ENCODE results near the gene CAPZB. TPM values are rescaled to one million over a fixed set of nuclear protein-coding genes. Genes with fewer than 3 reads are reported as not detected.

CAPZB gene
- total RNA-seq, 1 experiment from 2014 or later: 198 TPM

DNA sequence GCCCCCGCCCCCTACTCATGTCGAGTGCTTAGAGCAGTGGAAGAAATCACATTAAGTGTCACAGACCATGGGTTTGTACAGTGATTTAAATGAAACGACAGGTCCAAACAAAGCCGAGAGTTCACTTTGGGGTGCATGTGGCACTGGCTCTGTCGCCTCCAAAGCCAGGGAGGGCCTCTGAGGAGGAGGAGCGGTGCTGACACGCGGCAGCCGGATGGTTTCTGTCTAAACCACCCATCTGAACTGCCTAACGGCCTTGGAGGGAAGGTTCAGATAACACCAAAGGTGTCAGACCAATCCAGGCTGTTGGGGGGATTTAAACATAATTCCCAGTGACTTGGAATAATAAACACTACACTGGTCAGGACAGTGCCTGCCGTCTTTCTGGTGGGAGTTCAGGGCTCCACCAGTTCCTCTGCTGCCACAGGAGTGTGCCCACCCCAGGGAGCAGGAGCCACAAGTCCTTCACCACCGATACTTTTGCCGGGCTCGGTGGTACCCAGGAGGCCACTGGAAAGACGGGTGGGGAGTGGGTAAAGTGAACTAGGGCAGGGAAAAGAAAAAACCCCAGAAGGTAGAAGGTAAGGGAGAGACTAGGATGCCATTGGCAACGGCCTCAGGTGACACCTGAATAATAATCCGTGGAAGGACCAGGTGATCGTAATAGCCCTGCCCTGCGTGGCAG, 95.0 kb downstream of the CAPZB start:
- CTCF ChIA-PET: no interaction called here
- TF ChIP-seq, protein P1, sequence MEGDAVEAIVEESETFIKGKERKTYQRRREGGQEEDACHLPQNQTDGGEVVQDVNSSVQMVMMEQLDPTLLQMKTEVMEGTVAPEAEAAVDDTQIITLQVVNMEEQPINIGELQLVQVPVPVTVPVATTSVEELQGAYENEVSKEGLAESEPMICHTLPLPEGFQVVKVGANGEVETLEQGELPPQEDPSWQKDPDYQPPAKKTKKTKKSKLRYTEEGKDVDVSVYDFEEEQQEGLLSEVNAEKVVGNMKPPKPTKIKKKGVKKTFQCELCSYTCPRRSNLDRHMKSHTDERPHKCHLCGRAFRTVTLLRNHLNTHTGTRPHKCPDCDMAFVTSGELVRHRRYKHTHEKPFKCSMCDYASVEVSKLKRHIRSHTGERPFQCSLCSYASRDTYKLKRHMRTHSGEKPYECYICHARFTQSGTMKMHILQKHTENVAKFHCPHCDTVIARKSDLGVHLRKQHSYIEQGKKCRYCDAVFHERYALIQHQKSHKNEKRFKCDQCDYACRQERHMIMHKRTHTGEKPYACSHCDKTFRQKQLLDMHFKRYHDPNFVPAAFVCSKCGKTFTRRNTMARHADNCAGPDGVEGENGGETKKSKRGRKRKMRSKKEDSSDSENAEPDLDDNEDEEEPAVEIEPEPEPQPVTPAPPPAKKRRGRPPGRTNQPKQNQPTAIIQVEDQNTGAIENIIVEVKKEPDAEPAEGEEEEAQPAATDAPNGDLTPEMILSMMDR (IDR thresholded peaks at IDR 0.05; ENCODE audit: unreplicated experiment): no peak
- intact Hi-C loops (cut with micrococcal nuclease; ENCODE audit: unreplicated experiment): loop anchor here (10.0 kb wide), 1 partner anchor 194 kb away; no protein-coding TSS in a partner anchor
- Mint-ChIP-seq H3K9me3 (ENCODE audit: low read depth, unreplicated experiment) (no peaks in the 10 kb centered on the region), H3K4me3 (ENCODE audit: low read depth, unreplicated experiment) (no peak overlapping the region), H3K27ac (ENCODE audit: unreplicated experiment) (no peak overlapping the region), H3K27me3 (ENCODE audit: unreplicated experiment) (no peaks in the 10 kb centered on the region), H3K4me1 (ENCODE audit: low read depth, unreplicated experiment) (peaks cover 26% of the 10 kb centered on the region), H3K36me3 (ENCODE audit: insufficient read depth, unreplicated experiment) (peaks cover 16% of the 10 kb centered on the region)
- no peak for DNase-seq
- BruUV-seq (replicated peaks): no TSS peak

DNA sequence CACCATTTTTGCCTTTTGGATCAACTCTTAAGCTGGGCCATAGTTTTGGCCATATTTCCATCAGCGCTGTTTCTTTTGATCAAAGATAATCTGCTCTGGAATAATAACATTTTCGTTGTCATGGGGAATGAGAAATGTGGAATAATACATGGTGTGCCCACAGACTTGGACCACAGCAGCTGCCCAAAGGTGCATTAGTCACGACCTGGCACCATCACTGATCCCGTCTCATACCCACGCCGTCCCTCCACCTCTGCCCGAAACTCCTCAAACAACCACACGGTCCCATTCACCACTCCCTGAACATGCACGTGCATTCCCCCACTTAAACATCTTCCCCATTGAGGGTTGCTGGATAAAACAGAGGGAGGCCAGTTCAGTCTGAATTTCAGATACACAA, 96.4 kb downstream of the CAPZB start:
- intact Hi-C loops (cut with micrococcal nuclease; ENCODE audit: unreplicated experiment): no loop called here
- H3K4me3 Mint-ChIP-seq (ENCODE audit: low read depth, unreplicated experiment): no peak overlapping the region
- no peaks in the 10 kb centered on the region for H3K9me3 Mint-ChIP-seq (ENCODE audit: low read depth, unreplicated experiment)
- CTCF ChIA-PET: no interaction called here
- no peak for DNase-seq
- H3K27ac Mint-ChIP-seq (ENCODE audit: unreplicated experiment): no peak overlapping the region
- H3K4me1 Mint-ChIP-seq (ENCODE audit: low read depth, unreplicated experiment): peaks cover 33% of the 10 kb centered on the region
- peaks cover 26% of the 10 kb centered on the region for H3K36me3 Mint-ChIP-seq (ENCODE audit: insufficient read depth, unreplicated experiment)
- BruUV-seq (replicated peaks): no TSS peak
- TF ChIP-seq, protein P1 (IDR thresholded peaks at IDR 0.05; ENCODE audit: unreplicated experiment): no peak
- no peaks in the 10 kb centered on the region for H3K27me3 Mint-ChIP-seq (ENCODE audit: unreplicated experiment)

DNA sequence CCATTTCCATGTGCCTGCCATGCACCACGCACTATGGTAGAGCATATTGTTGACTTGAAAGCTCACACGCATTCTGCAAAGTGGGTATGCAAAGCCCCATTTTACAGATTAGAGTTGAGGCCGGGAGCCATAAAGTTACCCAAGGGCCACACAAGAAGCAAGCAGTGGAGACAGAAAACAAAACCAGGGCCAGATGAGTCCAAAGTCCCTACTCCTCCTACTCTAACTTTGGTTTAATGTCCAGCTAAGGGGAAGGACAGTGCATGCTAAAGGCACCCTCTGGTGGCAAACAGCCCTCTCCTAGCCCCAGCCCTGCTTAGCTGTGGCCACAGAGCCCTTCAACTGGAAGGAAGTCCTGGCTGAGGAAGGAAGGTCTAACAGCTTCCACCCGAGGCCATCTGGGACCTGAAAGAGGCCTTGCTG, 98.3 kb downstream of the CAPZB start:
- H3K27ac Mint-ChIP-seq (ENCODE audit: unreplicated experiment): no peak overlapping the region
- H3K4me3 Mint-ChIP-seq (ENCODE audit: low read depth, unreplicated experiment): no peak overlapping the region
- peaks cover 30% of the 10 kb centered on the region for H3K36me3 Mint-ChIP-seq (ENCODE audit: insufficient read depth, unreplicated experiment)
- TF ChIP-seq, protein P1 (IDR thresholded peaks at IDR 0.05; ENCODE audit: unreplicated experiment): no peak
- H3K27me3 Mint-ChIP-seq (ENCODE audit: unreplicated experiment): no peaks in the 10 kb centered on the region
- BruUV-seq (replicated peaks): no TSS peak
- no peak for DNase-seq
- H3K4me1 Mint-ChIP-seq (ENCODE audit: low read depth, unreplicated experiment): peaks cover 31% of the 10 kb centered on the region
- CTCF ChIA-PET: no interaction called here
- intact Hi-C loops (cut with micrococcal nuclease; ENCODE audit: unreplicated experiment): no loop called here
- no peaks in the 10 kb centered on the region for H3K9me3 Mint-ChIP-seq (ENCODE audit: low read depth, unreplicated experiment)

DNA sequence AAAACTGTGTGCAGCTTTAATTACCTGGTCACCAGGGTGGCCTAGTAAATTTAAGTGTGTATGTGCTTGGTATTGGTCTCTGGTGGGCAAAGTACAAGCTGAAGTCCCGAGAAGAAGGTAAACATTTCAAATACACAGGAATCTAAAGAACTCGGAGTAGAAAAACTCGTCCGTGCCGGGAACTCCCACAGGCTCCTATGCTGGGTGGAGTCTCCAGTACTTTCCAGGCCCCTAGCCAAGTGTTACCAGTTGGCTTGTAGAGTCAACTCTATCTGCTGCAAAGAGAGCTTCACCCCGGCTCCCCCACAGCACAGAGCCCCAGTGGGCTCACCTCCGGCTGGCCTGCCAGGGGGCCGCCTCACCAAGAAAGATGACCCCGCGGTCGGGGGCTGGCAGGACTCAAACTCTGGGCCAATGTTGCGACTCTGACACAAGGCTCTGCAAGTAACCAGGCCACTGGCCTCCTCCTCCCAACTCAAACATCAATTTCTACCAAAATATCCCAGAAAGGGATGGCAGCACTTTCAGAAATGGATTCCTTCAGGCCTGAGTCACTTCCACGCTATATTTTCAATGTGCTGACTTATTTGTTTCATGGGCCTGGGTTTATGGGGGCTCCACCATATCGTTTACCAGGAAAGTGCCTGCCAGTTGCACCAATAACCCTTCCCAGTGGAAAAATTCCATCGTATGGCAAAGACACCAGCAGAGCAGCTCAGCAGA, 99.3 kb downstream of the CAPZB start:
- intact Hi-C loops (cut with micrococcal nuclease; ENCODE audit: unreplicated experiment): no loop called here
- H3K4me1 Mint-ChIP-seq (ENCODE audit: low read depth, unreplicated experiment): peaks cover 26% of the 10 kb centered on the region
- CTCF ChIA-PET: interaction anchor here (0.6 to 0.8 kb wide), 2 partner anchors 9 to 202 kb away, joined by 3 to 4 read pairs; no protein-coding TSS in a partner anchor
- H3K9me3 Mint-ChIP-seq (ENCODE audit: low read depth, unreplicated experiment): no peaks in the 10 kb centered on the region
- BruUV-seq (replicated peaks): no TSS peak
- H3K36me3 Mint-ChIP-seq (ENCODE audit: insufficient read depth, unreplicated experiment): peaks cover 28% of the 10 kb centered on the region
- peak; percentile 35 for DNase-seq
- H3K4me3 Mint-ChIP-seq (ENCODE audit: low read depth, unreplicated experiment): no peak overlapping the region
- H3K27ac Mint-ChIP-seq (ENCODE audit: unreplicated experiment): no peak overlapping the region
- TF ChIP-seq, protein P1 (IDR thresholded peaks at IDR 0.05; ENCODE audit: unreplicated experiment): no peak
- H3K27me3 Mint-ChIP-seq (ENCODE audit: unreplicated experiment): no peaks in the 10 kb centered on the region
